Tibial nerve (tissue), 3 donors: ENCODE measurements around the gene KLHL5.

Source experiments
- POLR2A ChIP-seq, 2 donors: fragments of 450-650 bp; IDR thresholded peaks; one replicate each; pipeline ENCODE4 v1.6.1; 2017; ENCODE audit warnings: antibody characterized with exemption in 2 of 2, mild to moderate bottlenecking in 2 of 2, moderate library complexity in 2 of 2
- TF ChIP-seq, protein P1 (sequence below), 5 experiments: fragments of 200-600 bp in 3 of 5; fragments of 450-650 bp in 2 of 5; sonication (generic) in 3 of 5; IDR thresholded peaks; one replicate each; pipeline ENCODE4 v1.5.1; 2016 to 2019; ENCODE audit warnings: antibody characterized with exemption in 5 of 5, mild to moderate bottlenecking in 3 of 5, moderate library complexity in 2 of 5

DNA sequence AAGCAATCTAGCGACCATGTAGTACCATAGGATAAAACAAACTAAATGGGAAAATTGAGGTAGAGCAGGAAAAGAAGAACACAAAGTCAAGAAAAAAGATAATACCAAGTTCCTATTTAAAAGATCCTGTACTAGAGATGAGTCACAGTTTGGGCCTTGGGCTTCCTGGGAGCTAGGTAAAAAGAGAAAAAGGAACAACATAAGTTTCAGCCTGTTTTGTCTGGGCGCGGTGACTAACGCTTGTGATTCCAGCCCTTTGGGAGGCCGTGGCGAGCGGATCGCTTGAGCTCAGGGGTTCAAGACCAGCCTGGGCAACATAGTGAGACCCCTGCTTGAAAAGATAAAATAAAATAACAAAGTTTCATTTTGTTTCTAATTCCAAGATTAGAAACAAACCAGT, 15.8 kb upstream of the KLHL5 start:
- TF ChIP-seq, protein P1, sequence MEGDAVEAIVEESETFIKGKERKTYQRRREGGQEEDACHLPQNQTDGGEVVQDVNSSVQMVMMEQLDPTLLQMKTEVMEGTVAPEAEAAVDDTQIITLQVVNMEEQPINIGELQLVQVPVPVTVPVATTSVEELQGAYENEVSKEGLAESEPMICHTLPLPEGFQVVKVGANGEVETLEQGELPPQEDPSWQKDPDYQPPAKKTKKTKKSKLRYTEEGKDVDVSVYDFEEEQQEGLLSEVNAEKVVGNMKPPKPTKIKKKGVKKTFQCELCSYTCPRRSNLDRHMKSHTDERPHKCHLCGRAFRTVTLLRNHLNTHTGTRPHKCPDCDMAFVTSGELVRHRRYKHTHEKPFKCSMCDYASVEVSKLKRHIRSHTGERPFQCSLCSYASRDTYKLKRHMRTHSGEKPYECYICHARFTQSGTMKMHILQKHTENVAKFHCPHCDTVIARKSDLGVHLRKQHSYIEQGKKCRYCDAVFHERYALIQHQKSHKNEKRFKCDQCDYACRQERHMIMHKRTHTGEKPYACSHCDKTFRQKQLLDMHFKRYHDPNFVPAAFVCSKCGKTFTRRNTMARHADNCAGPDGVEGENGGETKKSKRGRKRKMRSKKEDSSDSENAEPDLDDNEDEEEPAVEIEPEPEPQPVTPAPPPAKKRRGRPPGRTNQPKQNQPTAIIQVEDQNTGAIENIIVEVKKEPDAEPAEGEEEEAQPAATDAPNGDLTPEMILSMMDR (IDR thresholded peaks at IDR 0.05): no peak
- no peak for TF ChIP-seq POLR2A (IDR thresholded peaks at IDR 0.05)
